ENCODE data around the gene LDHD. TPM values are rescaled to one million over a fixed set of nuclear protein-coding genes. Genes with fewer than 3 reads are reported as not detected.
A peak's percentile ranks its signal among the peaks of the same experiment; 100 is the strongest.

Gene LDHD
- total and polyA plus RNA-seq, 9 of the 15 experiments (the other 6 are each of a cell fraction or from before 2014, with no cell fraction given), result 0.19 to 0.86 (median 0.54) TPM; not detected in 3

DNA sequence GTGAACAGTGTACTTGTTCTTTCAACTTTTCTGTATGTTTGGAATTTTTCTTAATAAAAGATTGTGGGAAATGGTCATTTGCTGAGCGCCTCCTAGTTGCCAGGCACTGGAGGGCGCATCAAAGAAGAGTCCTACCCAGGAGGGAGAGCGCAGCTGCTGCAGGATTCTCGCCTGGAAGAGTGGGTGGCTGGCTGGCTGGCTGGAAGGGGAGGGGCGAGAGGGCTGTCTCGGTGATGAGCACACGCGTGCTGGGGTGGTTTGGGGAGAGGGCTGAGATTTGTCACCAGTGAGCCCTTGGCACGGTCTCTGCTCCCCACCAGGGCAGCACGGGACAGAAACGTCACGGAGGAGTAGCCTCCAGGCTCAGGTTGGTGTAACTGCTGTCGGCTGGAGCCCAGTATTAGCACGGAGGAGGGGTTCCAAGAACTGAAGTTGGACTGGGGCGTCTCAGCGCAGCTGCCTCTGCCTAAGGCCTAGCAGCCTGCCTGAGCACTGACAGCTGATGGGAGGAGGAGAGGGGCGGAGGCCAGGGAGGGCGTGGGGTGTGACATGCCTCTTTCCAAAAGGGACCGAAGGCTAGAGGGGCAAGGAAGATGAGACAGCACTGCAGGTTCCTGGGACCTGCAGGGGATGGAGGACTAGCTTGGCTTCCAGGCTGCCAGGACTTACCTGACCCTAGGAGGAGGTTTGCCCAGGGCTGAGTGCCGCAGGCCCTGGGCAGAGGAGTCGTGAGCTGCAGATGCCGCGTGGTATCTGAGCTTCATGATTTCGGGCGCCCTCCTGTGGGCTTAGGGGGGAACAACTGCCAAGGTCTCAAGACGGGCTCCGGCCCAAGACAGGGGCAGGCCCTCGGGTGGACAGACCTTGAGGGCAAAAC, 5.7 kb downstream of the LDHD start (continued):
- no peak for TF ChIP-seq SRSF3 (IDR thresholded peaks at IDR 0.05; ENCODE audit: insufficient read depth, low read length)
- TF ChIP-seq, protein P1, sequence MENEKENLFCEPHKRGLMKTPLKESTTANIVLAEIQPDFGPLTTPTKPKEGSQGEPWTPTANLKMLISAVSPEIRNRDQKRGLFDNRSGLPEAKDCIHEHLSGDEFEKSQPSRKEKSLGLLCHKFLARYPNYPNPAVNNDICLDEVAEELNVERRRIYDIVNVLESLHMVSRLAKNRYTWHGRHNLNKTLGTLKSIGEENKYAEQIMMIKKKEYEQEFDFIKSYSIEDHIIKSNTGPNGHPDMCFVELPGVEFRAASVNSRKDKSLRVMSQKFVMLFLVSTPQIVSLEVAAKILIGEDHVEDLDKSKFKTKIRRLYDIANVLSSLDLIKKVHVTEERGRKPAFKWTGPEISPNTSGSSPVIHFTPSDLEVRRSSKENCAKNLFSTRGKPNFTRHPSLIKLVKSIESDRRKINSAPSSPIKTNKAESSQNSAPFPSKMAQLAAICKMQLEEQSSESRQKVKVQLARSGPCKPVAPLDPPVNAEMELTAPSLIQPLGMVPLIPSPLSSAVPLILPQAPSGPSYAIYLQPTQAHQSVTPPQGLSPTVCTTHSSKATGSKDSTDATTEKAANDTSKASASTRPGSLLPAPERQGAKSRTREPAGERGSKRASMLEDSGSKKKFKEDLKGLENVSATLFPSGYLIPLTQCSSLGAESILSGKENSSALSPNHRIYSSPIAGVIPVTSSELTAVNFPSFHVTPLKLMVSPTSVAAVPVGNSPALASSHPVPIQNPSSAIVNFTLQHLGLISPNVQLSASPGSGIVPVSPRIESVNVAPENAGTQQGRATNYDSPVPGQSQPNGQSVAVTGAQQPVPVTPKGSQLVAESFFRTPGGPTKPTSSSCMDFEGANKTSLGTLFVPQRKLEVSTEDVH (IDR thresholded peaks at IDR 0.05; ENCODE audit: low read depth, partially characterized antibody), result peak; percentile 62
- TF ChIP-seq HLTF (IDR thresholded peaks at IDR 0.05), result peak; percentile 84; the same call in 1 of the 2 replicates
- peak; percentile 91 for TF ChIP-seq ARID2 (IDR thresholded peaks at IDR 0.05)

DNA sequence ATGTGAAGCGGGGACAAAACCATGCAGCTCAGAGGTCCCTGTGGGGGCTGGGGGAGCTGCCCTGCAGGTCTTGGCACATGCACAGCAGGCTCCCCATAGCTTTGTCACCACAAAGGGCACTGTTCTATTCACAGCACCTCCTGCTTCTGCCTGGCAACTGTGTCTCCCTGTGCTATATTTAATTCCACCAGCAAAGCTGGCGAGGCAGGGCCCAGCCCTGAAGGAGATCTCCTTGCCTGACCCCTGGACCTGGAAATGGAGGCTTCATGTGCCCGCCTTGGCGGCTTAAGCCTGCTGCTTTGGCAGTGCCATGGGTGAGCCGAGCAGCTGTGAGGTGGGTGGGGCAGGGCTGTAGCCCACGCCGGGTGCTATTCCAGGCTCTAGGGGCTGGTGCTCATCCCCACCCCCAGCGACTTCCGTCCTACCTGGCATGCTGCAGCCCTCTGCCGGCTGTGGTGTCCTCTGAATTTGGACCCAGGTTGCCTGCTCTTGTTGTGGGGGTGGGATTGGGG, 6.8 kb downstream of the LDHD start:
- ChIA-PET POLR2A (interaction anchor here (2.1 kb wide), 1 partner anchor 18 kb away, joined by 7 read pairs; no protein-coding TSS in a partner anchor), CTCF (ENCODE audit: low intra/inter-chr PET ratio) (interaction anchor here (0.6 to 2.7 kb wide), 2 partner anchors 111 to 130 kb away, joined by 3 to 42 read pairs; partner anchors contain the start of gene ZNRF1)
- Histone ChIP-seq H3K9ac (ENCODE audit: insufficient read depth in 1 of 2, low read depth in 2 of 2, low read length in 2 of 2) (peak overlapping the region in 1 of 2 experiments; percentile 48; a peak in 1 of 4 replicates), H3K4me1 (replicated peaks in 1 of 2; ENCODE audit: control insufficient read depth in 2 of 2, insufficient read depth in 2 of 2, low read length in 2 of 2) (peaks cover 11 to 63% of the 10 kb centered on the region in 2 experiments; a peak in 4 of 5 replicates), H3K4me2 (ENCODE audit: insufficient read depth, low read length) (no peak overlapping the region), H2AFZ (ENCODE audit: low read depth, low read length) (no peak overlapping the region), H3K4me3 (no peak overlapping the region), H4K20me1 (replicated peaks; ENCODE audit: control insufficient read depth, insufficient read depth, low read length) (no peaks in the 10 kb centered on the region), H3K27me3 (ENCODE audit: control insufficient read depth in 2 of 2, insufficient read depth in 2 of 2, low read length in 2 of 2) (no peaks in the 10 kb centered on the region), H3K9me3 (replicated peaks; ENCODE audit: control insufficient read depth, insufficient read depth, low read depth, low read length) (no peaks in the 10 kb centered on the region), H3K79me2 (ENCODE audit: control insufficient read depth, insufficient read depth, low read length) (no peaks in the 10 kb centered on the region), H3K36me3 (ENCODE audit: control insufficient read depth, insufficient read depth, low read length) (peaks cover 14% of the 10 kb centered on the region; the same call in 2 of the 3 replicates), H3K27ac (ENCODE audit: extremely low read depth, low read depth, low read length) (no peak overlapping the region), H3K9me1 (ENCODE audit: control insufficient read depth, insufficient read depth, low read length) (peaks cover 3% of the 10 kb centered on the region)
- no TSS peak for BruUV-seq (replicated peaks)
- in situ Hi-C loops (cut with MboI), result loop anchor here (5.0 kb wide), 1 partner anchor 117 kb away; no protein-coding TSS in a partner anchor
- no peak for FAIRE-seq
- intact Hi-C loops (cut with micrococcal nuclease), result loop anchor here (2.0 to 5.0 kb wide), 2 partner anchors 45 to 67 kb away; no protein-coding TSS in a partner anchor
- no peak for ATAC-seq
- no peak for DNase-seq (ENCODE audit: extremely low read depth in 1 of 4, low spot score in 3 of 4)
- WGBS (ENCODE audit: insufficient coverage, low coverage, missing lambda C conversion rate), result 90% methylated on average over 8 of the region's 10 CpGs
- no peak for TF ChIP-seq BRD4 (IDR thresholded peaks at IDR 0.05)
- peak; percentile 32; the same call in 1 of the 2 replicates for TF ChIP-seq POLR2G (IDR thresholded peaks at IDR 0.05; ENCODE audit: low read depth, low read length)
- TF ChIP-seq, protein P2, sequence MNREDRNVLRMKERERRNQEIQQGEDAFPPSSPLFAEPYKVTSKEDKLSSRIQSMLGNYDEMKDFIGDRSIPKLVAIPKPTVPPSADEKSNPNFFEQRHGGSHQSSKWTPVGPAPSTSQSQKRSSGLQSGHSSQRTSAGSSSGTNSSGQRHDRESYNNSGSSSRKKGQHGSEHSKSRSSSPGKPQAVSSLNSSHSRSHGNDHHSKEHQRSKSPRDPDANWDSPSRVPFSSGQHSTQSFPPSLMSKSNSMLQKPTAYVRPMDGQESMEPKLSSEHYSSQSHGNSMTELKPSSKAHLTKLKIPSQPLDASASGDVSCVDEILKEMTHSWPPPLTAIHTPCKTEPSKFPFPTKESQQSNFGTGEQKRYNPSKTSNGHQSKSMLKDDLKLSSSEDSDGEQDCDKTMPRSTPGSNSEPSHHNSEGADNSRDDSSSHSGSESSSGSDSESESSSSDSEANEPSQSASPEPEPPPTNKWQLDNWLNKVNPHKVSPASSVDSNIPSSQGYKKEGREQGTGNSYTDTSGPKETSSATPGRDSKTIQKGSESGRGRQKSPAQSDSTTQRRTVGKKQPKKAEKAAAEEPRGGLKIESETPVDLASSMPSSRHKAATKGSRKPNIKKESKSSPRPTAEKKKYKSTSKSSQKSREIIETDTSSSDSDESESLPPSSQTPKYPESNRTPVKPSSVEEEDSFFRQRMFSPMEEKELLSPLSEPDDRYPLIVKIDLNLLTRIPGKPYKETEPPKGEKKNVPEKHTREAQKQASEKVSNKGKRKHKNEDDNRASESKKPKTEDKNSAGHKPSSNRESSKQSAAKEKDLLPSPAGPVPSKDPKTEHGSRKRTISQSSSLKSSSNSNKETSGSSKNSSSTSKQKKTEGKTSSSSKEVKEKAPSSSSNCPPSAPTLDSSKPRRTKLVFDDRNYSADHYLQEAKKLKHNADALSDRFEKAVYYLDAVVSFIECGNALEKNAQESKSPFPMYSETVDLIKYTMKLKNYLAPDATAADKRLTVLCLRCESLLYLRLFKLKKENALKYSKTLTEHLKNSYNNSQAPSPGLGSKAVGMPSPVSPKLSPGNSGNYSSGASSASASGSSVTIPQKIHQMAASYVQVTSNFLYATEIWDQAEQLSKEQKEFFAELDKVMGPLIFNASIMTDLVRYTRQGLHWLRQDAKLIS (CRISPR knock-in tag; IDR thresholded peaks at IDR 0.05), result 0 out of 2 replicates have a peak, but pooled peaks have one; percentile 5
- TF ChIP-seq, protein P3, sequence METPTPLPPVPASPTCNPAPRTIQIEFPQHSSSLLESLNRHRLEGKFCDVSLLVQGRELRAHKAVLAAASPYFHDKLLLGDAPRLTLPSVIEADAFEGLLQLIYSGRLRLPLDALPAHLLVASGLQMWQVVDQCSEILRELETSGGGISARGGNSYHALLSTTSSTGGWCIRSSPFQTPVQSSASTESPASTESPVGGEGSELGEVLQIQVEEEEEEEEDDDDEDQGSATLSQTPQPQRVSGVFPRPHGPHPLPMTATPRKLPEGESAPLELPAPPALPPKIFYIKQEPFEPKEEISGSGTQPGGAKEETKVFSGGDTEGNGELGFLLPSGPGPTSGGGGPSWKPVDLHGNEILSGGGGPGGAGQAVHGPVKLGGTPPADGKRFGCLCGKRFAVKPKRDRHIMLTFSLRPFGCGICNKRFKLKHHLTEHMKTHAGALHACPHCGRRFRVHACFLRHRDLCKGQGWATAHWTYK (CRISPR knock-in tag; IDR thresholded peaks at IDR 0.05), result no peak
- TF ChIP-seq XRCC3 (IDR thresholded peaks at IDR 0.05), result no peak
- no peak for TF ChIP-seq NFRKB (IDR thresholded peaks at IDR 0.05; ENCODE audit: low read depth)
